Caco-2 (cell line): ENCODE results near the gene RAB43. TPM values are rescaled to one million over a fixed set of nuclear protein-coding genes. Genes with fewer than 3 reads are reported as not detected.
"Not testable (repeated sequence)": the region's sequence is repeated elsewhere in the genome, so short reads cannot be mapped to it uniquely, and the experiment has no call there.

Source experiments
- Bru-seq: library from RNA; stranded (reverse); fragments of 400-500 nt; gene quantifications from one replicate; lab custom pipeline; 2021; lab: Mats Ljungman, UMichigan
- BruChase-seq, 2 experiments: library from RNA; stranded (reverse); fragments of 400-500 nt; gene quantifications; one replicate each; lab custom pipeline; 2021; lab: Mats Ljungman, UMichigan
- BruUV-seq: library from RNA; stranded (reverse); fragments of 400-500 nt; replicated peaks from 2 replicates; lab custom pipeline; 2021; lab: Mats Ljungman, UMichigan
- CTCF ChIA-PET: fragments of 300-600 bp; sonication (Branson Sonifier 250); formaldehyde crosslinking; loops from one replicate; lab custom pipeline; 2022; ENCODE audit warnings: antibody characterized with exemption; lab: Charles Lee
- POLR2A ChIA-PET: fragments of 300-600 bp; sonication (Branson Sonifier 250); formaldehyde crosslinking; loops from one replicate; lab custom pipeline; 2022; ENCODE audit warnings: antibody characterized with exemption; lab: Charles Lee
- DNase-seq, 2 experiments: peaks; one replicate each; pipeline versions ENCODE4 v3.0.0 to v3.0.0-alpha.2; 2020 to 2022
- H3K27me3 ChIP-seq: replicated peaks from 2 replicates; pipeline ENCODE4 v1.6.0; 2011; ENCODE audit warnings: low read length; ENCODE audit not compliant: control insufficient read depth, insufficient read depth
- H3K36me3 ChIP-seq: 2 replicates; pipeline ENCODE4 v1.5.1; 2011; ENCODE audit warnings: low read length; ENCODE audit not compliant: control insufficient read depth, insufficient read depth
- H3K4me1 ChIP-seq: fragments of 250-450 bp; sonication (Bioruptor Pico); 2 replicates; pipeline ENCODE4 v1.5.1; 2020; ENCODE audit warnings: mild to moderate bottlenecking
- H3K4me3 ChIP-seq: 2 replicates; pipeline ENCODE4 v1.5.1; 2011; ENCODE audit warnings: low read depth, mild to moderate bottlenecking, control low read depth, low read length
- H3K9me3 ChIP-seq: fragments of 250-450 bp; sonication (Bioruptor Pico); 2 replicates; pipeline ENCODE4 v1.5.1; 2020; ENCODE audit warnings: mild to moderate bottlenecking, moderate library complexity
- H3K27ac Mint-ChIP-seq: one replicate; pipeline ENCODE4 v1.8.0; 2022; ENCODE audit warnings: mixed read lengths; ENCODE audit not compliant: unreplicated experiment
- H3K27me3 Mint-ChIP-seq: one replicate; pipeline ENCODE4 v1.8.0; 2022; ENCODE audit warnings: mixed read lengths; ENCODE audit not compliant: insufficient read depth, unreplicated experiment
- H3K36me3 Mint-ChIP-seq: one replicate; pipeline ENCODE4 v1.8.0; 2022; ENCODE audit warnings: mild to moderate bottlenecking, mixed read lengths; ENCODE audit not compliant: insufficient read depth, unreplicated experiment
- H3K4me1 Mint-ChIP-seq: one replicate; pipeline ENCODE4 v1.8.0; 2022; ENCODE audit warnings: low read depth, mixed read lengths; ENCODE audit not compliant: unreplicated experiment
- H3K4me3 Mint-ChIP-seq: one replicate; pipeline ENCODE4 v1.8.0; 2022; ENCODE audit warnings: mild to moderate bottlenecking, moderate library complexity, mixed read lengths; ENCODE audit not compliant: unreplicated experiment
- H3K9me3 Mint-ChIP-seq: one replicate; pipeline ENCODE4 v1.8.0; 2022; ENCODE audit warnings: mixed read lengths; ENCODE audit not compliant: unreplicated experiment
- intact Hi-C: fragments of 100-400 bp; cut with micrococcal nuclease; formaldehyde crosslinking; loops from one replicate; pipeline ENCODE4 v1.10.0; 2022; ENCODE audit not compliant: unreplicated experiment
- long read RNA-seq: library from polyadenylated mRNA; stranded (forward); transcript quantifications from one replicate; pipeline ENCODE4 v2.0.0, GENCODE V29; 2022
- total RNA-seq: library from RNA; stranded (reverse); gene quantifications from 2 replicates; pipeline ENCODE4 v1.2.3, GENCODE V29; 2022
- TF ChIP-seq, protein P1 (sequence below), 2 experiments: fragments of 200-600 bp in 1 of 2; IDR thresholded peaks; 1 replicate in 1 of 2; 2 replicates in 1 of 2; pipeline versions ENCODE4 v1.5.1 to v1.8.0; 2011 to 2022; ENCODE audit warnings: antibody characterized with exemption in 1 of 2, control low read depth in 1 of 2, inconsistent platforms in 1 of 2, low read depth in 1 of 2, low read length in 1 of 2, mild to moderate bottlenecking in 1 of 2, moderate library complexity in 1 of 2; ENCODE audit not compliant: insufficient read depth in 1 of 2, severe bottlenecking in 1 of 2, unreplicated experiment in 1 of 2

RAB43 gene
- total RNA-seq (10.8 and 12.3 TPM in 2 replicates), Bru-seq, nascent RNA (percentile 48 among the genes with signal in this experiment), BruChase-seq, experiment 1, labeled RNA remaining after a 2-hour chase (percentile 73 among the genes with signal in this experiment), BruChase-seq, experiment 2, labeled RNA remaining after a 6-hour chase (percentile 64 among the genes with signal in this experiment)
- long read RNA-seq, full-length matches to known transcripts, result 6 of 12 reads
- long read RNA-seq, partial matches to known transcripts, result 0 of 12 reads
- long read RNA-seq, other reads (novel, unspliced or antisense), result 6 of 12 reads

DNA sequence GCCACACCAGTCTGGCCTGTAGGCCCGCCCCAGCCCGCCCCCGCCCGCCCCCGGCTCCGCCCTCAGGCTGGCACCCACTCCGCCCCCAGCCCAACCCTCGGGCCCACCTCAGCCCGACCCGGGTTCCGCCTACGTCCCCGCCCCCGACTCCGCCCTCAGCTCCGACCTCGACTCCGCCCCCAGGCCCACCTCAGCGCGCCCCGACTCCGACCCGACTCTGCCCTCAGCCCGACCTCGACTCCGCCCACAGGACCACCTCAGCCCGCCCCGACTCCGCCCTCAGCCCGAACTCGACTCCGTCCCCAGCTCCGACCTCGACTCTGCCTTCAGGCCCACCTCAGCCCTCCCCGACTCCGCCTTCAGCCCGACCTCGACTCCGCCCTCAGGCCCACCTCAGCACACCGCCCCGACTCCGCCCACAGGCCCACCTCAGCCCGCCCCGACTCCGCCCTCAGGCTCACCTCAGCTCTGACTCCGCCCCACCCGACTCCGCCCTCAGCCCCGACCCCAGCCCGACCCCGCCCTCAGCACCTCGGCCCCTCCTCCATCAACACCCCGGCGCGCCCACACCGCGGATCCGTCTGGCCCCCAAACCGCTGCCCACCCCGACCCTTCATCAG, at the start of gene RAB43:
TSS of gene RAB43 (minus strand) at position 13 of the 620 bp plus-strand sequence. CDS start 315 bp downstream, outside the sequence.
- peak; percentile 91 for DNase-seq
- H3K27me3 Mint-ChIP-seq, result no peaks in the 10 kb centered on the region
- Histone ChIP-seq H3K36me3 (peaks cover 1% of the 10 kb centered on the region), H3K4me3 (peak within 1 kb of the TSS; percentile 78), H3K4me1 (peaks cover 36% of the 10 kb centered on the region), H3K9me3 (no peaks in the 10 kb centered on the region), H3K27me3 (no peaks in the 10 kb centered on the region)
- ChIA-PET POLR2A (interaction anchor here (0.5 to 1.5 kb wide), 5 partner anchors 87 to 968 kb away, joined by 3 to 7 read pairs (median 3); partner anchors contain the start of genes CFAP92 and COPG1), CTCF (interaction anchor here (0.6 to 3.7 kb wide), 9 partner anchors 12 to 1164 kb away, joined by 3 to 21 read pairs (median 6); no protein-coding TSS in a partner anchor)
- peaks cover 38% of the 10 kb centered on the region for H3K36me3 Mint-ChIP-seq
- BruUV-seq, result no TSS peak
- TF ChIP-seq, protein P1, sequence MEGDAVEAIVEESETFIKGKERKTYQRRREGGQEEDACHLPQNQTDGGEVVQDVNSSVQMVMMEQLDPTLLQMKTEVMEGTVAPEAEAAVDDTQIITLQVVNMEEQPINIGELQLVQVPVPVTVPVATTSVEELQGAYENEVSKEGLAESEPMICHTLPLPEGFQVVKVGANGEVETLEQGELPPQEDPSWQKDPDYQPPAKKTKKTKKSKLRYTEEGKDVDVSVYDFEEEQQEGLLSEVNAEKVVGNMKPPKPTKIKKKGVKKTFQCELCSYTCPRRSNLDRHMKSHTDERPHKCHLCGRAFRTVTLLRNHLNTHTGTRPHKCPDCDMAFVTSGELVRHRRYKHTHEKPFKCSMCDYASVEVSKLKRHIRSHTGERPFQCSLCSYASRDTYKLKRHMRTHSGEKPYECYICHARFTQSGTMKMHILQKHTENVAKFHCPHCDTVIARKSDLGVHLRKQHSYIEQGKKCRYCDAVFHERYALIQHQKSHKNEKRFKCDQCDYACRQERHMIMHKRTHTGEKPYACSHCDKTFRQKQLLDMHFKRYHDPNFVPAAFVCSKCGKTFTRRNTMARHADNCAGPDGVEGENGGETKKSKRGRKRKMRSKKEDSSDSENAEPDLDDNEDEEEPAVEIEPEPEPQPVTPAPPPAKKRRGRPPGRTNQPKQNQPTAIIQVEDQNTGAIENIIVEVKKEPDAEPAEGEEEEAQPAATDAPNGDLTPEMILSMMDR (IDR thresholded peaks at IDR 0.05; ENCODE audit: insufficient read depth in 1 of 2, low read depth in 1 of 2, low read length in 1 of 2, severe bottlenecking in 1 of 2, unreplicated experiment in 1 of 2), result no peak
- peak within 1 kb of the TSS; percentile 88 for H3K27ac Mint-ChIP-seq
- H3K9me3 Mint-ChIP-seq, result no peaks in the 10 kb centered on the region
- peak within 1 kb of the TSS; percentile 80 for H3K4me3 Mint-ChIP-seq
- intact Hi-C loops, result loop anchor here (2.0 to 10.0 kb wide), 2 partner anchors 69 to 193 kb away; a partner anchor contains a TSS
- H3K4me1 Mint-ChIP-seq, result peaks cover 26% of the 10 kb centered on the region

DNA sequence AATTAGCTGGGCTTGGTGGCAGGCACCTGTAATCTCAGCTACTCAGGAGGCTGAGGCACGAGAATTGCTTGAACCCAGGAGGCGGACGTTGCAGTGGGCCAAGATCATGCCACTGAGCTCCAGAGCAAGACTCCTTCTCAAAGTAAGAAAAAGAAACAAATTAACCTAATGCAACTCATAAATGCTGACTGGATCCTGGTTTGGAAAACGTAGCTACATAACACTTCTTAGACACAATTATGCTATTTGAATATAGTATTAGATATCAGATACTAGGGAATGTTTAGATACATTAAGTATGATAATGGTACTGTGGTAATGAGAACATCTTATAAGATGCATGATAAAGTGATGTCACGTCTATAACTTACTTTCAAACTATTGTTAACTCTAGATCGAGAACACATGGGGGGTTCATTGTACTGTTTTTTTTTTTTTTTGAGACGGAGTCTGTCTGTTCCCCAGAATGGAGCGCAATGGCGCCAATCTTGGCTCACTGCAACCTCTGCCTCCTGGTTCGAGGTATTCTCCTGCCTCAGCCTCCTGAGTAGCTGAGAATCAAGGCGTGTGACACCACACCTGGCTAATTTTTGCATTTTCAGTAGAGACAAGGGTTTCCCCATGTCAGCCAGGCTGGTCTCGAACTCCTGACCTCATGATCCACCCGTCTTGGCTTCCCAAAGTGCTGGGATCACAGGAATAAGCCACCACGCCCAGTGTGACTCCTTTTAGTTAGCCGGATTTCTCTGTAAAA, 45.2 kb upstream of the RAB43 start:
- BruUV-seq, result no TSS peak
- Mint-ChIP-seq H3K4me1 (peaks cover 6% of the 10 kb centered on the region), H3K36me3 (peaks cover 80% of the 10 kb centered on the region), H3K4me3 (no peak overlapping the region), H3K27ac (no peak overlapping the region), H3K27me3 (no peaks in the 10 kb centered on the region), H3K9me3 (no peaks in the 10 kb centered on the region)
- Histone ChIP-seq H3K4me1 (peaks cover 9% of the 10 kb centered on the region), H3K9me3 (no peaks in the 10 kb centered on the region), H3K36me3 (no peaks in the 10 kb centered on the region), H3K27me3 (no peaks in the 10 kb centered on the region), H3K4me3 (no peak overlapping the region)
- ChIA-PET CTCF (no interaction called here), POLR2A (no interaction called here)
- TF ChIP-seq, protein P1 (IDR thresholded peaks at IDR 0.05; ENCODE audit: insufficient read depth in 1 of 2, low read depth in 1 of 2, low read length in 1 of 2, severe bottlenecking in 1 of 2, unreplicated experiment in 1 of 2), result no peak
- intact Hi-C loops, result no loop called here
- no peak for DNase-seq

DNA sequence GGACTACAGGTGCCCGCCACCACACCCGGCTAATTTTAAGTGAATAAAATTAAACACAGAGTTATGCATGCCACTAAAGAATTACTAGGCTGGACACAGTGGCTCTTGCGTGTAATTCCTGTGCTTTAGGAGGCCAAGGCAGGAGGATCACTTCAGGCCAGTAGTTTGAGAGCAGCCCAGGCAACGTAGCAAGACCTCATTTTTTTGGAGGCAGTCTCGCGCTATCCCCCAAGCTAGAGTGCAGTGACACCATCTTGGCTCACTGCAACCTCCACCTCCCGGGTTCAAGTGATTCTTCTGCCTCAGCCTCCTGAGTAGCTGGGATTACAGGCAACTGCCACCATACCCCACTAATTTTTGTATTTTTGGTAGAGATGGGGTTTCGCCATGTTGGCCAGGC, 44.0 kb upstream of the RAB43 start:
- H3K4me3 Mint-ChIP-seq, H3K27me3 ChIP-seq, H3K27me3 Mint-ChIP-seq, H3K9me3 Mint-ChIP-seq, POLR2A ChIA-PET, BruUV-seq, H3K36me3 ChIP-seq, H3K4me1 ChIP-seq, H3K4me1 Mint-ChIP-seq, H3K9me3 ChIP-seq, H3K27ac Mint-ChIP-seq, DNase-seq, CTCF ChIA-PET, intact Hi-C loops, H3K4me3 ChIP-seq: not testable (repeated sequence)
- peaks cover 79% of the 10 kb centered on the region for H3K36me3 Mint-ChIP-seq
